H1 (cell line): Measurements from ENCODE around the gene OR2M4. TPM values are rescaled to one million over a fixed set of nuclear protein-coding genes. Genes with fewer than 3 reads are reported as not detected.

Experiments
- CTCF ChIA-PET: fragments of 300-600 bp; sonication (Branson Sonifier 250); formaldehyde crosslinking; loops from one replicate; lab custom pipeline; 2021; ENCODE audit not compliant: partially characterized antibody; lab: Charles Lee
- POLR2A ChIA-PET: fragments of 300-600 bp; sonication (Branson Sonifier 250); formaldehyde crosslinking; loops from one replicate; lab custom pipeline; 2021; ENCODE audit warnings: inconsistent platforms; ENCODE audit not compliant: partially characterized antibody; lab: Charles Lee
- DNase-seq, 2 experiments: peaks; one replicate each; pipeline versions ENCODE4 v3.0.0 to v3.0.0-alpha.2; 2010 to 2022; ENCODE audit warnings: low spot score in 2 of 2, low read depth in 1 of 2, mixed read lengths in 1 of 2
- FAIRE-seq: peaks from 2 replicates; lab custom pipeline; 2011; peaks lifted over from hg19 to GRCh38; lab: Jason Lieb, UNC
- H2AFZ ChIP-seq: 2 replicates; pipeline ENCODE4 v1.8.1; 2012; ENCODE audit warnings: low read length, inconsistent platforms
- H2AK5ac ChIP-seq: 2 replicates; pipeline ENCODE4 v1.6.1; 2013; ENCODE audit warnings: low read depth, low read length
- H2BK120ac ChIP-seq: replicated peaks from 2 replicates; pipeline ENCODE3; 2013; ENCODE audit warnings: low read depth, low read length, inconsistent platforms
- H2BK12ac ChIP-seq: 2 replicates; pipeline ENCODE4 v1.6.1; 2013; ENCODE audit warnings: low read depth, low read length
- H2BK15ac ChIP-seq: 2 replicates; pipeline ENCODE4 v1.6.1; 2013; ENCODE audit warnings: low read length
- H2BK20ac ChIP-seq: 2 replicates; pipeline ENCODE4 v1.6.1; 2013; ENCODE audit warnings: low read length
- H2BK5ac ChIP-seq: 2 replicates; pipeline ENCODE4 v1.6.1; 2013; ENCODE audit warnings: low read depth, low read length
- H3K14ac ChIP-seq: 2 replicates; pipeline ENCODE4 v1.6.1; 2013; ENCODE audit warnings: inconsistent platforms; ENCODE audit not compliant: insufficient read length
- H3K18ac ChIP-seq: 2 replicates; pipeline ENCODE4 v1.6.1; 2013; ENCODE audit warnings: low read length; ENCODE audit errors: extremely low read depth
- H3K23ac ChIP-seq: 2 replicates; pipeline ENCODE4 v1.6.1; 2013; ENCODE audit warnings: inconsistent platforms; ENCODE audit not compliant: insufficient read length
- H3K23me2 ChIP-seq: 2 replicates; pipeline ENCODE4 v1.6.1; 2013; ENCODE audit warnings: low read depth, low read length
- H3K27ac ChIP-seq: 2 replicates; pipeline ENCODE4 v1.6.1; 2011; ENCODE audit warnings: low read depth, low read length, inconsistent platforms
- H3K27me3 ChIP-seq, 4 experiments: replicated peaks in 1 of 4; 1 replicate in 1 of 4; 2 replicates in 3 of 4; pipeline versions ENCODE4 v1.6.1 to v1.8.1; 2011 to 2013; ENCODE audit warnings: low read length in 3 of 4, mild to moderate bottlenecking in 3 of 4, inconsistent platforms in 2 of 4, mixed read lengths in 2 of 4, moderate library complexity in 1 of 4; ENCODE audit not compliant: control insufficient read depth in 3 of 4, insufficient read depth in 3 of 4; ENCODE audit errors: extremely low read depth in 1 of 4
- H3K36me3 ChIP-seq, 4 experiments: 2 replicates each; pipeline versions ENCODE4 v1.6.1 to v1.8.1; 2011 to 2013; ENCODE audit warnings: mild to moderate bottlenecking in 4 of 4, low read length in 3 of 4, moderate library complexity in 2 of 4, control low read depth in 1 of 4, inconsistent platforms in 1 of 4; ENCODE audit not compliant: insufficient read depth in 4 of 4, control insufficient read depth in 2 of 4
- H3K4ac ChIP-seq: replicated peaks from 2 replicates; pipeline ENCODE3; 2013; ENCODE audit warnings: low read length, low read depth, mixed read lengths, inconsistent platforms; ENCODE audit not compliant: insufficient read length
- H3K4me1 ChIP-seq, 4 experiments: replicated peaks in 1 of 4; 1 replicate in 1 of 4; 2 replicates in 3 of 4; pipeline versions ENCODE4 v1.6.1 to v1.8.1; 2011 to 2013; ENCODE audit warnings: low read length in 3 of 4, inconsistent platforms in 2 of 4, mixed read lengths in 1 of 4; ENCODE audit not compliant: insufficient read depth in 4 of 4, control insufficient read depth in 3 of 4
- H3K4me2 ChIP-seq, 2 experiments: 2 replicates each; pipeline versions ENCODE4 v1.6.1 to v1.8.1; 2011 to 2013; ENCODE audit warnings: low read depth in 2 of 2, low read length in 2 of 2, control low read depth in 1 of 2, inconsistent platforms in 1 of 2, mild to moderate bottlenecking in 1 of 2; ENCODE audit not compliant: insufficient read depth in 1 of 2
- H3K4me3 ChIP-seq, 4 experiments: fragments of 200-600, 300-600 bp in 1 of 4; sonication (generic), shearing (Covaris generic), sonication (Bioruptor Twin) in 1 of 4; 2 replicates each; pipeline versions ENCODE4 v1.5.1 to v1.8.1; 2011 to 2016; ENCODE audit warnings: low read length in 4 of 4, low read depth in 3 of 4, control low read depth in 2 of 4, inconsistent platforms in 2 of 4, mild to moderate bottlenecking in 2 of 4, mixed read lengths in 1 of 4, moderate library complexity in 1 of 4; ENCODE audit not compliant: insufficient read depth in 2 of 4; ENCODE audit errors: extremely low read depth in 1 of 4
- H3K56ac ChIP-seq: replicated peaks from 2 replicates; pipeline ENCODE3; 2013; ENCODE audit warnings: low read depth, mild to moderate bottlenecking, mixed read lengths, low read length, inconsistent platforms; ENCODE audit not compliant: insufficient read length
- H3K79me1 ChIP-seq: 2 replicates; pipeline ENCODE4 v1.6.1; 2013; ENCODE audit warnings: low read depth, low read length, control low read depth
- H3K79me2 ChIP-seq, 2 experiments: 2 replicates each; pipeline versions ENCODE4 v1.6.1 to v1.8.1; 2012 to 2013; ENCODE audit warnings: low read length in 2 of 2, mild to moderate bottlenecking in 2 of 2, inconsistent platforms in 1 of 2; ENCODE audit not compliant: insufficient read depth in 2 of 2, control insufficient read depth in 1 of 2
- H3K9ac ChIP-seq, 4 experiments: replicated peaks in 1 of 4; 1 replicate in 1 of 4; 2 replicates in 3 of 4; pipeline versions ENCODE4 v1.6.1 to v1.8.1; 2011 to 2013; ENCODE audit warnings: low read depth in 3 of 4, low read length in 3 of 4, control low read depth in 2 of 4, mild to moderate bottlenecking in 2 of 4, moderate library complexity in 2 of 4, inconsistent platforms in 1 of 4; ENCODE audit errors: extremely low read depth in 1 of 4
- H3K9me3 ChIP-seq, 2 experiments: 2 replicates each; pipeline versions ENCODE4 v1.6.1 to v1.8.1; 2012 to 2013; ENCODE audit warnings: mild to moderate bottlenecking in 2 of 2, moderate library complexity in 2 of 2, control low read depth in 1 of 2, inconsistent platforms in 1 of 2, low read depth in 1 of 2, low read length in 1 of 2, mixed read lengths in 1 of 2; ENCODE audit not compliant: insufficient read depth in 2 of 2
- H4K20me1 ChIP-seq, 2 experiments: replicated peaks in 1 of 2; 2 replicates each; pipeline versions ENCODE3 to v1.8.1; 2011 to 2013; ENCODE audit warnings: inconsistent platforms in 2 of 2, low read length in 2 of 2, mild to moderate bottlenecking in 1 of 2; ENCODE audit not compliant: insufficient read depth in 2 of 2, control insufficient read depth in 1 of 2
- H4K5ac ChIP-seq: 2 replicates; pipeline ENCODE4 v1.6.1; 2013; ENCODE audit warnings: low read length, low read depth, mixed read lengths, inconsistent platforms; ENCODE audit not compliant: insufficient read length
- H4K8ac ChIP-seq: 2 replicates; pipeline ENCODE4 v1.8.0; 2013; ENCODE audit warnings: mild to moderate bottlenecking, moderate library complexity, low read length, inconsistent platforms; ENCODE audit not compliant: insufficient read depth; ENCODE audit errors: extremely low read depth
- H4K91ac ChIP-seq: replicated peaks from 2 replicates; pipeline ENCODE3; 2013; ENCODE audit warnings: low read length, mixed read lengths, inconsistent platforms; ENCODE audit not compliant: insufficient read length
- CEBPB ChIP-seq: IDR thresholded peaks from 2 replicates; pipeline ENCODE4 v1.6.1; 2012; ENCODE audit warnings: low read depth, low read length
- CHD1 ChIP-seq: IDR thresholded peaks from 2 replicates; pipeline ENCODE4 v1.6.1; 2012; ENCODE audit warnings: low read depth, low read length, improper control_type of control experiment
- EGR1 ChIP-seq: IDR thresholded peaks from 2 replicates; pipeline ENCODE4 v1.6.1; 2011; ENCODE audit warnings: low read depth, low read length, borderline replicate concordance
- FOSL1 ChIP-seq: IDR thresholded peaks from 2 replicates; pipeline ENCODE4 v1.6.1; 2011; ENCODE audit warnings: mild to moderate bottlenecking, low read depth, low read length, moderate library complexity; ENCODE audit not compliant: insufficient read depth
- HDAC2 ChIP-seq, 2 experiments: fragments of 300-600 bp in 1 of 2; sonication (generic) in 1 of 2; IDR thresholded peaks; 2 replicates each; pipeline ENCODE4 v1.6.1; 2011 to 2012; ENCODE audit warnings: low read depth in 2 of 2, low read length in 2 of 2, mild to moderate bottlenecking in 2 of 2, moderate library complexity in 2 of 2, borderline replicate concordance in 1 of 2, inconsistent platforms in 1 of 2
- HDAC6 ChIP-seq: IDR thresholded peaks from one replicate; pipeline ENCODE4 v1.7.1; 2012; ENCODE audit warnings: low read depth, mild to moderate bottlenecking, inconsistent platforms, low read length, moderate library complexity
- POLR2AphosphoS5 ChIP-seq: IDR thresholded peaks from 2 replicates; pipeline ENCODE4 v1.6.1; 2011; ENCODE audit warnings: low read depth, low read length
- RBBP5 ChIP-seq: IDR thresholded peaks from 2 replicates; pipeline ENCODE4 v1.7.1; 2012; ENCODE audit warnings: low read depth, mild to moderate bottlenecking, inconsistent platforms, low read length, moderate library complexity, borderline replicate concordance
- RNF2 ChIP-seq: fragments of 200-900, 300-1000 bp; sonication (generic); IDR thresholded peaks from 2 replicates; pipeline ENCODE4 v1.7.1; 2016; ENCODE audit warnings: borderline replicate concordance, low read depth, mild to moderate bottlenecking, antibody characterized with exemption, low read length; ENCODE audit not compliant: poor library complexity, severe bottlenecking; ENCODE audit errors: missing control alignments
- SIX5 ChIP-seq: IDR thresholded peaks from 2 replicates; pipeline ENCODE4 v1.6.1; 2011; ENCODE audit warnings: mild to moderate bottlenecking, low read depth, low read length
- SP4 ChIP-seq: IDR thresholded peaks from 2 replicates; pipeline ENCODE4 v1.6.1; 2012; ENCODE audit warnings: low read length, inconsistent platforms
- TAF7 ChIP-seq: optimal IDR thresholded peaks from 2 replicates; pipeline ENCODE3; 2011; ENCODE audit warnings: low read depth, mild to moderate bottlenecking, inconsistent platforms, low read length, moderate library complexity, borderline replicate concordance
- TBP ChIP-seq: IDR thresholded peaks from 2 replicates; pipeline ENCODE4 v1.6.1; 2011; ENCODE audit warnings: low read depth, low read length, improper control_type of control experiment
- WGBS, 2 experiments: shearing (Covaris generic) in 1 of 2; methylation state at CpG; one replicate each; pipeline versions ENCODE4 v1.1.6 to v1.1.7; 2013 to 2015; ENCODE audit warnings: low lambda C conversion rate in 2 of 2, mixed read lengths in 2 of 2, inconsistent platforms in 1 of 2, low coverage in 1 of 2, missing lambda C conversion rate in 1 of 2; ENCODE audit not compliant: insufficient replicate concordance in 2 of 2, insufficient coverage in 1 of 2, insufficient read length in 1 of 2; ENCODE audit errors: extremely low coverage in 1 of 2, missing lambda C conversion rate in 1 of 2; 5-methylcytosine and 5-hydroxymethylcytosine counted together
- polyA plus RNA-seq, 7 experiments: library from polyadenylated mRNA; depleted of rRNA in 3 of 7; stranded (reverse) in 5 of 7; unstranded in 2 of 7; fragments of >200 nt in 5 of 7; fragments of 200-250 nt in 2 of 7; gene quantifications; 1 replicate in 5 of 7; 2 replicates in 1 of 7; 4 replicates in 1 of 7; pipeline versions ENCODE4 v1.2.1 to v1.2.3, GENCODE V29; 2011 to 2013; ENCODE audit warnings: missing spikeins in 2 of 7, mixed read lengths in 2 of 7
- total RNA-seq: library from RNA; stranded (reverse); fragmentation: NEBNext Ultra II Directional; extraction: Animal tissue kit (Norgen Biotek cat#: 25700); gene quantifications from 2 replicates; pipeline ENCODE4 v1.2.1, GENCODE V29; 2021
- TF ChIP-seq, protein P1 (sequence below): IDR thresholded peaks from 2 replicates; pipeline ENCODE4 v1.6.1; 2012; ENCODE audit warnings: inconsistent platforms

OR2M4 gene
- total and polyA plus RNA-seq, 2 of the 8 experiments (the other 6 are each of a cell fraction or from before 2014, with no cell fraction given), result not detected

DNA sequence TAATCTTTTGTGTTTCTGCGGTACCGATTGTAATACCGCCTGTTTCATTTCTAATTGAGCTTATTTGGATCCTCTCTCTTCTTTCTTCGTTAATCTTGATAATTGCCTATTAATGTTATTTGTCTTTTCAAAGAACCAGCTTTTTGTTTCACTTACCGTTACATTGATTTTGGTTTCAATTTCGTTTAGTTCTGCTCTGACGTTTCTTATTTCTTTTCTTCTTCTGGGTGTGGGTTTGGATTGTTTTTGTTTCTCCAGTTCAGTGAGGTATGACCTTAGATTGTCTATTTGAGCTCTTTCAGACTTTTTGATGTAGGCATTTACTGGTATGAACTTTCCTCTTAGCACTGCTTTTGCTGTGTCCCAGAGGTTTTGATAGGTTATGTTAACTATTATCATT is 47.2 kb upstream of the OR2M4 start:
- Histone ChIP-seq H2BK20ac (no peak overlapping the region), H2AFZ (no peak overlapping the region), H3K23ac (no peak overlapping the region), H3K4me1 (no peaks in the 10 kb centered on the region)
- DNase-seq, result no peak
- no peak for TF ChIP-seq SIX5
- TF ChIP-seq EGR1, result no peak
- TF ChIP-seq, protein P1, sequence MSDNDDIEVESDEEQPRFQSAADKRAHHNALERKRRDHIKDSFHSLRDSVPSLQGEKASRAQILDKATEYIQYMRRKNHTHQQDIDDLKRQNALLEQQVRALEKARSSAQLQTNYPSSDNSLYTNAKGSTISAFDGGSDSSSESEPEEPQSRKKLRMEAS, result no peak
- no peak for TF ChIP-seq HDAC6
- TF ChIP-seq TAF7, result no peak
- TF ChIP-seq RNF2, result no peak
- TF ChIP-seq TBP, result no peak
- TF ChIP-seq CEBPB, result no peak
- TF ChIP-seq RBBP5, result no peak
- no peak for TF ChIP-seq POLR2AphosphoS5
- no peak for TF ChIP-seq FOSL1
- no peak for TF ChIP-seq CHD1
- no peak for TF ChIP-seq SP4
- no peak for TF ChIP-seq HDAC2 (IDR thresholded peaks at IDR 0.05; ENCODE audit: borderline replicate concordance in 1 of 2, low read depth in 2 of 2, low read length in 2 of 2)
- TF ChIP-seq, all 59 proteins: peak for 0
- H3K4me2 ChIP-seq, result no peak overlapping the region
- WGBS, 2 experiments, result 70% methylated on average over 7 of the region's 7 CpGs; no CpG with 5 or more reads in 1 of the 2 experiments
- no peaks in the 10 kb centered on the region for H3K79me2 ChIP-seq
- no peaks in the 10 kb centered on the region for H3K23me2 ChIP-seq
- H3K9ac ChIP-seq, result no peak overlapping the region
- no peak overlapping the region for H4K5ac ChIP-seq
- no peak overlapping the region for H3K56ac ChIP-seq
- H2BK5ac ChIP-seq, result no peak overlapping the region
- no peak overlapping the region for H3K14ac ChIP-seq
- H3K4me3 ChIP-seq, result no peak overlapping the region
- CTCF ChIA-PET, result no interaction called here
- H3K79me1 ChIP-seq, result no peaks in the 10 kb centered on the region
- no peak overlapping the region for H2BK120ac ChIP-seq
- peaks cover 48 to 64% of the 10 kb centered on the region in 2 experiments for H3K9me3 ChIP-seq
- H3K27me3 ChIP-seq, result no peaks in the 10 kb centered on the region
- H4K8ac ChIP-seq, result no peak overlapping the region
- POLR2A ChIA-PET, result no interaction called here
- no peak overlapping the region for H3K27ac ChIP-seq
- no peak overlapping the region for H2AK5ac ChIP-seq
- no peak overlapping the region for H4K91ac ChIP-seq
- FAIRE-seq, result no peak
- no peak overlapping the region for H2BK15ac ChIP-seq
- H4K20me1 ChIP-seq, result no peaks in the 10 kb centered on the region
- no peak overlapping the region for H3K18ac ChIP-seq
- H3K4ac ChIP-seq, result no peak overlapping the region
- H2BK12ac ChIP-seq, result no peak overlapping the region
- H3K36me3 ChIP-seq, result no peaks in the 10 kb centered on the region
